Activated CD4-positive, alpha-beta T cell treated with anti-CD3 and anti-CD28 coated beads, Interleukin-2, amount 50 U/mL, for 1 hour (primary cell): Measurements from ENCODE around the gene KRABD2.
"Not testable (repeated sequence)": the region's sequence is repeated elsewhere in the genome, so short reads cannot be mapped to it uniquely, and the experiment has no call there.

Experiments used
- DNase-seq: peaks from one replicate; pipeline ENCODE4 v3.0.0-alpha.2; 2020

Gene KRABD2

DNA sequence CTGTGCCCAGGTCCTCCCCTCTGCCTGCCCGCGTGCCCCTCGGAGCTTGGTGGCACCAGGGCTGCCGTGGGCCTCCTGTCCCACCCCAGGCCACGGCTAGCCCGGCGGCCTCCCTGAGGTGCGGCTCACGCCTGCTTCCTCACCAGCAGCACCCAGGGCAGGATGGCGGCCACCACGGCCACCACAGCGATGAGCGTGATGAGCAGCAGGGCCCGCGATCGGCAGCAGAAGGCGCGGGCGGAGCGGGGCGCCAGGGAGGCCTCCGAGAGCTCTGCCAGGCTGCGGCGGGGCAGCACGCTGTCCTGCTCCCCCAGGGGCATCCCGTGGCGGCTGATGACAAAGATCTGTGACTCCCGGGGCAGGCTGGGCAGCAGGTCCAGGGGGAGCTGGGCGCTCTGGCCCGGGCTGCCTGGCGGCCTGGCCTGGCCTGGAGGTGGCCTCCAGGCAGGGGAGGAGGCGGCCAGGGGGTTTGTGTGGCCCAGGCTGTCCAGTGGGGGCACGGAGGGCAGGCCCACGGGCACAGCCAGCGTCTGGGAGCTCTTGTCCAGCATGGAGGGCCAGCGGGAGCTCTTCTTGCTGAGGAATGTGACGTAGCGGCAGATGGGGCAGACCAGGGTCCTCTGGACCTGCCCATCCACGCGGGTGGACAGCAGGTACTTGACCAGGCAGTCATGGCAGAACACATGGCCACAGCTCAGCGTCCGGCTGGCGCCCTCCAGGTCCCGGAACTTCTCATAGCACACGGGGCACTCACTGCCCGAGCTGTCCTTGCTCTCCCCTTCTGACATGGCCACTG lies 16.4 kb upstream of the KRABD2 start:
- no peak for DNase-seq

DNA sequence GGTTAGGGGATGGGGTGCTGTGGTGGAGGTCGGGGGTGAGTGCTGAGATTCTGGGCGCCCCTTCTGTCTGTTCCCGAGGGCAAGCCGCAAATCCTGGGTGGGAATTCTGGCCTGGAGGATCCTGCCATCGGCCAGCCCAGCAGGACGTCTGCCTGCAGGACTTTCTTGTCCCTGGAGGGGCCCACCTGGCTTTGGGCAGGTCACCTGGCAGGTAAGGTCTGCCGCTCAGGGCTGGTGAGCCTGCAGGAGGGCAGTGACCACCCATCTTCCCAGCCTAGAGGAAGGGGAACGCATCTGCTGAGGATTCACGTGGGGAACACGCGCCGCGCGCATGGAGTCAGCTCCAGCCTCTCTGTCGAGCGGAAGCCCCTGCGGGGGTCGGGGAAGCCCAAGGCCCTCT lies 15.8 kb upstream of the KRABD2 start:
- no peak for DNase-seq

DNA sequence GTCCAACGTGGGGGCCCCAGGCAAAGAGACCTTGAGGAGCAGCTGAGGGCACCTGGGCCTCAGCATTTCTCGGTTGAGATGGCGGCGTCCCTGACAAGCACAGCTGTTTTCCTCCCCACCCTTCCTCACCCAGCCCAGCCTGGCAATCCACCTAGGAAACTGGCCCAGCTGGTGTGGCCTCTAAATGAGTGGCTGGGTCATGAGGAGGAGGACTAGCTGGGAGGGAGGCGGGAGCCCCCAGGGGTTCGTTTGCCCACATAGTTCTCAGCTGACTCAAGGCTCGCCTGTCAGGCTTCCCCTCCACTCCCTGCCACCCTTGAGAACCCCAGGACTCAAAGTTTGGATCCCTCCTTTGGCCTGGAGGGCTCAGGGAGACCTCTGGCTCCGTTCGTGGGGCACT lies 15.2 kb upstream of the KRABD2 start:
- no peak for DNase-seq

DNA sequence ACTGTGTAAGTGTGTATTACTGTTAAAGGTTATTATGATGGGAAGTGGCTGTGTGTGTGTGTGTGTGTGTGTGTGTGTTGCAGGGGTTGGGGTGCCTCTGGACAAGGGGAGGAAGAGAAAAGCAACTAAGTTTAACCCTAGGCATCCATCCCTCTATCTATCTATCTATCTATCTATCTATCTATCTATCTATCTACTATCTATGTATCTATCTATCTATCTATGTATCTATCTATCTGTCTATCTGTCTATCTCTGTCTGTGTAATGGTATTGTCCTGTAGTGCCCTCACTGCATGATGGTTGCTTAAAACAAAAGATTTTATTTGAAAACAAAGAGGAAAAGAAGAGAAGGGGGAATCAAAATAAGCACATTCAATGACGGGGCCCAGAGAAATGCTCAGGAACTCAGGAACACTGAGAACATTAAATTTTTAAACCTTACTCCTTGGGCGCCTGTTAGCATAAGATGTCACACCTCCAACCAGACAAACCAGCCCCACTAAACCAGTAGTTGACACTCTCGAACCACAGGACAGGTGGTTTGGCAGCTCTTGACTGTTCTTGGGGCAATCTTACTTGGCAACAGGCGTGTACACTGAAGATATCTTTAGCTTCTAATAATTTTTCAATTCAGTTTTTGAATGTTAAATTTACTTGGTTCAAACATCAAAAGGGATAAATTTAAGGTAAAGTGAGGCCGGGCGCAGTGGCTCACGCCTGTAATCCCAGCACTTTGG lies 11.6 kb upstream of the KRABD2 start:
- DNase-seq = no peak

DNA sequence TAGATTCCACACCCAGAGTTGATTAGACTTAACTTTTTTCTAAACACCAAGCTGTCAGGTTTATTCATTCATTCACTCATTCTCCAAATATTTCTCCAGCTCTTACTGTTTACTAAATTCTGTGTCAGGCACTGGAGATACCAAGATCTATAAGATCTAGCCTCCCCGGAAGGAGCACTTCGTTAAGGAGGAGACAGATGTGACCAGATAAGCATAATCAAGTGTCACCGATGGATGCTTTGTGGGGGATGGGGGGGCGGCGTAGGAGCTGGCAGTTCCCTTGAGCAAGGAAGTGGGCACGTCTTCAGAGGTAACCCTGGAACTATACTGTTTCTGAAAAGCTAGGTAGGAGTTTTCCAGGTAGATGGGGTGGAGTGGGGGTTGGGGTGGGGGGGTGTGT lies 10.3 kb upstream of the KRABD2 start:
- no peak for DNase-seq

DNA sequence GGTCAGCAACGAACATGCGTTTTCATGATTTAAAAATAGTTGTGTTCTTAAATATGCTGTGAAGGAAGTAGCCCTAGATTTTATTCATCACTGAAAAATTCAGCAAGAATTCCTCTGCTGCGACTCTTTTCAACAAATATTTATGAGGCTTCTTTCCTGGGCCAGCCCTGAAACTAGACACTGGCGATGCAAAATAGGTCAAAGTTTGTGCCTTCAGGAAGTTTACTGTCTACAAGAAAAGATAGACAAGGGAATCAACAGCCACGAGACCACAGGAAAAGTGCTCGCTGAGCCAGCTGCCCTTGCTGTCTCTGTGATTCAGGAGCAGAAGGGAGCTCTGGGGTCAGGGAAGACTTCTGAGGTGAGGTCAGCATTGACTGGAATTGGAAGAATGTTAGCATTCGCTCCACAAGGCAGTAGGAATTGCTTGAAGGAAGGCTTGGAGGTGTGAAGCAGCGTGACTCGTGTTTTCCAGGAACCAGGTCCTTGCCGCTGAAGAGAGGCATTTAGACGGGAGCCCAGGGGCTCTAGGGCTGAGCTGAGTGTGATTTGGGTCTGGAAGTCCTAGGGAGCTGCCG lies 8.4 kb upstream of the KRABD2 start:
- no peak for DNase-seq

DNA sequence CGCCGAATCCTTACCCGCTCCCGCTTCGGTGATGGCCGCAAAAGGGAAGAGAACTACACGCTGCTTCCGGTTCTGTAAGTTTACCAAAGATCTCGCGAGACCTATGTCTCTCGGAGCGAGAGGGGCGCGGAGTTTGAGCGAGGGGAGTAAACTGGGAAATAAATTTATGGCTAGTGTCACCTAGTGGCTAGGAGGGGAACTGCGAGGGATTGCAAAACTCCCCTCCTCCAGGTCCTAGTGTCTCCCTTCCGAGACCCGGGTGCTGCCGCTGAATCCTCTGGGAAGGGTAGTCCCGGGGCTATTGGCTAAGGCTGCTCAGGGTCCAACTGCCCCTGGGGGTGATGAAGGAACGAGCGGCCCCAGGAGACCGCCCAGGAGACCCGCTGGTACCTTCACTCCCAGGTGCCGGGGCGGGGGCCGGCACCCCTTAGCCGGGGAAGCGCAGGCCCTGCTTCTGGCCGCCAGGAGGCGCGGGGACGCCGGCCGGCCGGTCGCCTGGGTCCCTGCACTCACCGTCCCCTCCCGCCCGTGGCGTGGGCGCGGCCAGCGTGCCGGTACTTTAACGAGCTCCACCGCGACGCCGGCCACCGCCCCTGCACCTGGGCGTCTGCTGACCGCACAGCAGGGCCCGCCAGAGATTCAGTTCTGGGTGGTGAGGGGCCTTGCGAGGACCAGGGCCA lies 6.8 kb upstream of the KRABD2 start, which contains the start of gene RPL26:
Gene RPL26 (minus strand): TSS at position 51 of the 680 bp plus-strand sequence. CDS start 883 bp downstream, outside the sequence.
- peak; percentile 92 for DNase-seq

DNA sequence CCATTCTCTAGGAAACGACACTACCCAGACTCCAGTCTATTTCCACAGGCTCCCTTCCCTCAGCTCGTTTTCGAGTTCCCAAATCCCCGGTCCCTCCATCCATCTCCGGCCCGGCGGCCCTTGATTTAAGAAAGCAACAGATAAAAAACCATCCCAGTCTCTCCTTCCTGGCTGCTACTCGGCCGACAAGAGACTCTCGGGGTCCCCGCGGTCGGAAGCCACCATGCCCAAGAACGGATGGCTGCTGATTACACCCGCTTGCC lies 6.3 kb upstream of the KRABD2 start:
- DNase-seq = no peak

DNA sequence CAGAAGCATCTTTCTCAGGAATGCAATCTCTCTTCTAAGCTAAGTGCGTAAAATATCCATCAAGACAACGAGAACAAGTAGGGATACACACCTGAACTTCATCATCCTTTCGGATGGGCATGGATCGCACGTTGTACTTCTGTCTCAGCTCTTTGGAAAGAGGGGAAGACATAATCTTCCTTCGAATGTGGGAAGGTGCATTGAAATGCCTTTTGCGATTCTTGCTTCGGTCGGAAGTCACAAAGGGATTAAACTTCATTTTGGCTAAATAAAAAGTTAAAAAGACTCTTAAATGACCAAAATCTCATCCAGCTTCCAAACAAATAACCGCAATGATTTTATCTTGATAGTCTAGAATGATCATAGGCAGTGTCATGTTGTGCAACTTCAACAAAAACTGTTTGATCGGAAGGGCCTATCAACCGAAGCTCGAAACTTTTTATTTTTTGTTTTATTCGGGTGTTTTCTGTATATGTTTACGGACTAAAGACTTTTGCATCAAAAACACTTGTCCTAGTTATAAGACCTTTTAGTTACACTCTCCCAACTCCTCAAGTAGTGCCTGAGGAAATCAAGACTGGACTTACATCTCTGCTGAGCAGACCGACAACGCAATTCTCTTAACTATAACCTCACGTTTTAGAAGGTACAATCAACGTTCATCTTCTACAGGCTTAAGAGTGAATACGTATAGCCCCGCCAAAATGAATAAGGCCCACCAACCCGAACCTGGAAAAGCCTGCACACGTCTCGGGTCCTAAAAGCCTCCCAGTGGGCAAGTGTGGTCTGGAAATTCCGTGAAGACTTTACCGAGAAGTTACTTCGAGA lies 5.8 kb upstream of the KRABD2 start:
- no peak for DNase-seq

DNA sequence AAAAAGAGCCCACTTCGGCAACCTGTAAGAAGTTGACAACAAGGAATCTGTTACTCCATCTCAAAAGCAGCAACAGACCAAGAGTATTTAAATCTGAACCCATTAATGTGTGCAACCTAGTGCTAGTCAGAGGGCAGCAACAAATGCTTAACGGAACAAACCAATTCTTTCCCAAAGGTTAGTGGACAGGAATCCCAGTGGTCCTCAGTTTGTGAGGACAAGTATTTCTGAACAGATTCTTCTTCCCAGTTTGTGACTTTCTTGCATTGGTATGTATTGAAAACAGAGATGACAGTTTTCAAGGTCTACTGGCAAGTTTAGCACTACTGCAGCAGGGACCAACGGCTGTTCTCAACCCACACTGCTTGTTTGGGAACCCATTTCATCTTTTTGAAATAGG lies 3.5 kb upstream of the KRABD2 start:
- no peak for DNase-seq

DNA sequence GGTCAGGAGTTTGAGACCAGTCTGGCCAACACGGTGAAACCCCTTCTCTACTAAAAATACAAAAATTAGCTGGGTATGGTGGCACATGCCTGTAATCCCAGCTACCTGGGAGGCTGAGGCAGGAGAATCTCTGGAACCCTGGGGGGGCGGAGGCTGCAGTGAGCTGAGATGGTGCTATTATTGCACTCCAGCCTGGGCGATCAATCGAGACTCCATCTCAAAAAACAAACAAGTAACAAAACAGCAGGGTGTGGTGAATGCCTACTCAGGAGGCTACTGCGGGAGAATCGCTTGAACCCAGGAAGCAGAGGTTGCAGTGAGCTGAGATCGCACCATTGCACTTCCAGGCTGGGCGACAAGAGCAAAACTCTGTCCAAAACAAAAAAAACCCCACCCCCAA lies 1.6 kb upstream of the KRABD2 start:
- not testable (repeated sequence) for DNase-seq

DNA sequence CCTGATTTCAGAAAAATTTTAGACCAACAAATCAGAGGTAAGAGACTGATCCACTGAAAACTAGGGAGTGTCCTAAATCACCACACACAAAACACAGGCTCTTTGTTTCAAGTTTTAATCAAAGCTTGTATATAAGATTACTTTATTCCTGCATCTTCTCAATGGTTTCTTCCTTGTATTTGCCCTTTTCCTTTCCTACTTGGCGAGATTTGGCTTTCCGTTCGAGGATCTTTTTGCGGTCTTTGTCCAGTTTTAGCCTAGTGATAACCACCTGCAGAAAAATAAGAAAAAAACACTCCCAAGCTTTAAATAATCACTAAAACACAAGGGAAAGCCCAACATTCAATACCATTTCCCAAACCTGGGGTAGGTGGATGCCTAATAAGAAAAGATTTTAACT lies 918 bp upstream of the KRABD2 start:
- no peak for DNase-seq

DNA sequence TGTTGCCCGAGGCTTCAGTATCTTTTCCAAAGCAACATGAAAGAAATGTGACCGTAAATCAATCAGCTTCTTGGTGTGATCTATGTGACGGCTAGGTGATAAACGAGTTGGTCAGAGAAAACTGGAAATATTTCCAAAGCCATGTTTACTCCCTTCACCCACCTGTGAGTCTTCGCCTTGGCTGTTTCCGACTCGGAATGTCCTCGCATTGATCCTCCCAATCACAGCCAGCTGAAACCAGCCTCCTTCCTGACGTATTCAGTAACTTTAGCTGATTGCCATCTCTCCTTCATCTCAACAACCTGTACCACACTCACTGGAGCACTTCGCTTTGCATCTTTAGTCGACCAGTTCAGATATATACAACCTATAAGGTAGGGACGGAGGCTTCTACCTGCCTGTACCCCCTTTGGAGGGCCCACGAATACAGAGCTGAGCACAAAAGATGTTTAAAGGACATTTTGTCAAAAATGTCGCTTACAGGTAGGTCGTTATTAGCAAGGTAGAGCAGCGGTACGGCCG lies 705 bp downstream of the KRABD2 start:
- DNase-seq = no peak

DNA sequence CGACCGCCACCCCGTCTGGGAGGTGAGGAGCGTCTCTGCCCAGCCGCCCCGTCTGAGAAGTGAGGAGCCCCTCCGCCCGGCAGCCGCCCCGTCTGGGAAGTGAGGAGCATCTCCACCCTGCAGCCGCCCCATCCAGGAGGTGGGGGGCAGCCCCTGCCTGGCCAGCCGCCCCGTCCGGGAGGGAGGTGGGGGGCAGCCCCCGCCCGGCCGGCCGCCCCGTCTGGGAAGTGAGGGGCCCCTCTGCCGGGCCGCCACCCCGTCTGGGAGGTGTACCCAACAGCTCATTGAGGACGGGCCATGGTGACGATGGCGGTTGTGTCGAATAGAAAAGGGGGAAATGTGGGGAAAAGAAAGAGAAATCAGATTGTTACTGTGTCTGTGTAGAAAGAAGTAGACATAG lies 2.6 kb downstream of the KRABD2 start:
- DNase-seq = not testable (repeated sequence)

DNA sequence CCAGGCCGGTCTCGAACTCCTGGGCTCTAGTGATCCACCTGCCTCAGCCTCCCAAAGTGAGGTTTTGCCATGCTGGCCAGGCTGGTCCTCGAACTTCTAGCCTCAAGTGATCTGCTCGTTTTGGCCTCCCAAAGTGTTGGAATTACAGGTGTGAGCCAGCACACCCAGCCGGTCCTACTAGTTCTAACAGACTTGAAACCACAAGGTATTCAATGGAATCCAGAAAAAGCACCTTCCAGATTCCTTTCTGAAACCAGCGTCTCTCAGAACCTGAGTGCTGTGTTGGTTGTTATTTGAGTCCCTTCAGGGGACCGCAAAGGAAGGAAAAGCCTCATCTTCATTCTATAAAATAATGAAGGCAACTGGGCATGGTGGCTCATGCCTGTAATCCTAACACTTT lies 4.1 kb downstream of the KRABD2 start:
- DNase-seq = no peak

DNA sequence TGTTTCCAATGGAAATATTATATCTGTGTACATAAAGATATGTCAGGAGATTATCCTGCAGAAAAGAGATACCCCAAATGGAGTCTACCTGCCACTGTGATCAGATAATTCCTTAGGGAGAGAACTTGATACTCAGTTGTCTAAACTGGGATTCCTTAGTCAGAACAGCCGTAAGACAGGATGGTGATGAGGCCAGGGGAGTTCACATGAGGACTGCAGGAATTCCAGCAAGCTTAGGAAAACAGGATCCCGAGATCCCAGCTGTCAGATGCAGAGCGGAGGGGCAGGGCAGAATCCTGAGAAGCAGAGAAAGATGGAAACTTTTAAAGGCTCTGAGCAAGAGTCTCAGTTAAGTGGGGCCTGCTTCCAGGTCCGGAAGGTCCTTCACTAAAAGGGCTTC lies 4.7 kb downstream of the KRABD2 start:
- no peak for DNase-seq

DNA sequence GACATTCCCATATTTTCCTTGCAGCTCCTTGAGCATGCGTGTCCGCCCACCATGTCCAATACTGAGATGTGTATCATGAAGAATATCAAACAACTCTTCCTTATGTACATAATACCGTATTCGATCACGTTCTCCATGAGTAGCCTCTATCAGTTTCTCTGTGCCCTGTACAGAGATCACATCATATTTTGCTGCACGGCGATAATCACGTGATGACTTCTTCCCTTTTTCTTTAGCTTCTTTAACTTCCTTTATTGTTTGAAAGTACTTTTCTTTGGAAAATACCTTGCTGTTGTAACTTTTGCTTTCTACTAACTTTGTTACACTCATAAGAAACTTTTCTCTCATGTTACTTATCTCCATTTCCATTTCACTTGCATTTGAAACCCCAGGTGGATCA lies 6.6 kb downstream of the KRABD2 start:
- no peak for DNase-seq

DNA sequence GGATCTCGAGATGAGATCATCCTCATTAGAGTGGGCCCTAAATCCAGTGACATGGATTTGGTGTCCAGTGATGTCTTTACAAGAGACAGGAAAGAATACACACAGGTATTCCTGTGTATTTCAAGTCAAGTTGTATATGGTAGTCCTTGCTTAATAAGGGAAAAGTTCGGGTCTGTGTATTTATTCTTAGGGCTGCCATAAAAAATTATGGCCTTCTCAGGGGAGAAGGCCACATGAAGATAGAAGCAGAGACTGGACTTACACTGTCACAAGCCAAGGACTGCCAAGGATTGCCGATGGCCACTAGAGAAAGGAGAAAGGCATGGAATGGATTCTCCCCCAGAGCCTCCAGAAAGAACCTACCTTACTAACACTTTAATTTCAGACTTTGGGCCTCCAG lies 8.3 kb downstream of the KRABD2 start:
- no peak for DNase-seq

DNA sequence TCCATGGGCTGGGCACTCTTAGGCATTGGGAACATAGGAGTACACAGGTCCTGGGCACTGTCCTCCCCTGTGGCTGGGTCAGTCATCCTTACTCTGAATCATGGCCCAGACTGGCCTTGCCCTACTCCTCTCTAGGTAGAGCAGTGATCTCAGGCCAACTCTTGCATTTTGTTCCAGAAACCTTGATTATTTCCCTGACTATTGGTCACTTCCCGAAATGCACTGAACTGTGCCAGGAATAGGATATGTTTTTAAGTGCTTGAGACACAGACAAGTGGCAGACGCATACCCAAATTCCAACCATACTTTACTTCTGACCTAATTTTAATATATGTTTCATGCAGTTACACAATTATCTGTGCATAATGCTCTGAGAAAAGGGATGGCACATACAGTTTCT lies 10.3 kb downstream of the KRABD2 start:
- DNase-seq = no peak

DNA sequence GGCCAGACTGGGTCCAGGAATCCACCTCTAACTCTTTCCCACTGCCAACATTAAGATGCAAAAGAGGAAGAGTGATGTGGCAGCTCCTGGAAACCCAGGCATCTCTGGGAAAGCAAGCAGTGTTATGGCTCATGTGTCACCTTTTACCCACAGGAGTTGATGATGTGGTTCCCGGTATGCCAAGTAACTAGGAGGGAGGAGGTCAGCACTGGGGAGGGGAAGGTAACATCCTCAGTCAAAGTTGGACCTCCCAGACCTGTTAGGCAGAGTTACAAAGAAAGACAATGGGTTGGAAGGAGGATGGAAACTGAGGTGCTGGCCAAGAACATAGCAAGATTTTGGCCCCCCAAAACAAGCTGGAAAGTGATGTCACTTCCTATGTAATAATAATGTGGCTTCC lies 11.4 kb downstream of the KRABD2 start:
- DNase-seq = no peak

DNA sequence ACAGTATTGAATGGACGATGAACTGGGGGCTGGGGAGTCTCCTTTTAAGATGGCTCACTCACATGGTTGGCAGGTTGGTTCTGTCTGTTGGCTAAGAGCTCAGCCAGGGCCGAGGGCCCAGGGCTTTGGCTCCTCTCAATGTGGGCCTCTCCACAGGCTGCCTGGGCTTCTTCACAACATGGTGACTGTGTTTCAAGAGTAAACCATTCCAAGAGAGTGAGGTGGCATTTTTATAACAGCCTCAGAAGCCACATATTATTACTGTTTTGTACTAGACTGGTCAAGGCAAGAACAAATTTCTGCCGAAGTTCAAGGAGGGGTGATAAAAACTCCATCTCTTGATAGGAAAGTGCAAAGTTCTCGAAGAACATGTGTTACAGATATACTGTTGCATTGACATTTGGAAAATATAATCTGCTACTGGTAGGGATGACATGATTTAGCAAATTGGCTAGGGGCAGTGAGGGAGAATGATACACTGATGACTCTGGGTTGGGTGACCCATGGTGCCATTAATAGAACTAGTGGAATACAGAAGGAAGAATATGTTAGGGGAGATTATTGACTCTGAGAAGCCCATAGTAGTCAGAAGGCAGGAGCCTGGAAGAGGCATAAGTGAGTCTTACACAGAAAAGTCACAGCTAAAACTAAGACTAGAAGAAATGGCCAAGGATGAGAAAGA lies 13.7 kb downstream of the KRABD2 start:
- no peak for DNase-seq

DNA sequence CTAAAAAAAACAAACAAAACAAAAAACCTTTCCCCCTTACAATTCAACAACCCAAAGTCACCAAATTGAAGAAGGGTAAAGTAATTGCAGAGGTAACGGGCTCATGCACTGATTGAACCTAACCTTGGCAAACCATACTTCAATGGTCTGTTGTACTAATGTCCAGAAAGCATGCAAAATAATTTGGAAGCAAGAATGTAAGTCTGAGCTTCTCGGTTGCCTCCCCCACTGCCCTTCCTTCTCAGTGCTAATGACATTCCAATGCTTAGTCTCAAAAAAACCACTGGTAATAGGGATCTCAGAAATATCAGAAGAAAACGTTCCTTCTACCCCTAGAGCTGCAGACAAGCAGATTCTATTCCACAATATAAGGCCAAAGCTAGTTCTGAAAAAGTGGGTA lies 15.8 kb downstream of the KRABD2 start:
- no peak for DNase-seq
